ENCODE results near the gene STAP1. TPM values are rescaled to one million over a fixed set of nuclear protein-coding genes. Genes with fewer than 3 reads are reported as not detected.
"Not testable (repeated sequence)": the region's sequence is repeated elsewhere in the genome, so short reads cannot be mapped to it uniquely, and the experiment has no call there.

The STAP1 gene
- total RNA-seq, 4 donors from 2014 or later: 0.55 to 6.2 (median 4.9) TPM; not detected in 1

DNA sequence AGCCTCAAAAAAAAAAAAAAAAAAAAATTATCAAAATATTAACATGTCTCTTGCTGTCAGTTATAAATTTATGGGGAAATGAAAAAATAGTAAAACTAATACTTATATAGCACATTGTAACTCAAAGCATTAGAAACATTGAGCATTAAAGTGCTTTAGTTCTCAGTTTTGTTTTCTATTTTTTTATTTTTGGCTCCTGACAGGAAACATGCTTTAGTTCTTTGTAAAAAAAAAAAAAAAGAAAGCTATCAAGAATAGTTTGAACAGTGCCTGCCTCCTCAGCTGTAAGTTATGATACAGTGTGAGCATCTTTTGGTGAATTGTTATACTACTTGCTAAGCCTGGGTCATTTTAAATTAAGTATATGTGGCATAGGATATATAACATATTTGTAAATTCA, 8.1 kb upstream of the STAP1 start:
- TF ChIP-seq POLR2A (IDR thresholded peaks at IDR 0.05) (no peak), EP300 (IDR thresholded peaks at IDR 0.05; ENCODE audit: low read depth) (no peak), POLR2AphosphoS5 (IDR thresholded peaks at IDR 0.05) (no peak)
- TF ChIP-seq, protein P1, sequence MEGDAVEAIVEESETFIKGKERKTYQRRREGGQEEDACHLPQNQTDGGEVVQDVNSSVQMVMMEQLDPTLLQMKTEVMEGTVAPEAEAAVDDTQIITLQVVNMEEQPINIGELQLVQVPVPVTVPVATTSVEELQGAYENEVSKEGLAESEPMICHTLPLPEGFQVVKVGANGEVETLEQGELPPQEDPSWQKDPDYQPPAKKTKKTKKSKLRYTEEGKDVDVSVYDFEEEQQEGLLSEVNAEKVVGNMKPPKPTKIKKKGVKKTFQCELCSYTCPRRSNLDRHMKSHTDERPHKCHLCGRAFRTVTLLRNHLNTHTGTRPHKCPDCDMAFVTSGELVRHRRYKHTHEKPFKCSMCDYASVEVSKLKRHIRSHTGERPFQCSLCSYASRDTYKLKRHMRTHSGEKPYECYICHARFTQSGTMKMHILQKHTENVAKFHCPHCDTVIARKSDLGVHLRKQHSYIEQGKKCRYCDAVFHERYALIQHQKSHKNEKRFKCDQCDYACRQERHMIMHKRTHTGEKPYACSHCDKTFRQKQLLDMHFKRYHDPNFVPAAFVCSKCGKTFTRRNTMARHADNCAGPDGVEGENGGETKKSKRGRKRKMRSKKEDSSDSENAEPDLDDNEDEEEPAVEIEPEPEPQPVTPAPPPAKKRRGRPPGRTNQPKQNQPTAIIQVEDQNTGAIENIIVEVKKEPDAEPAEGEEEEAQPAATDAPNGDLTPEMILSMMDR (IDR thresholded peaks at IDR 0.05): no peak
- intact Hi-C loops (cut with DNase I; ENCODE audit: low total_unique reads) (no loop called here), in situ Hi-C loops (cut with MboI; ENCODE audit: low pct_ligation_motif_present in 1 of 4, low pct_unique_long_range_greater_than_20kb in 1 of 4, low sequenced_read_pairs in 3 of 4) (loop anchor here in 1 of 4 donors (25.0 kb wide), 1 partner anchor 362 kb away; no protein-coding TSS in a partner anchor)
- Histone ChIP-seq H3K36me3 (no peaks in the 10 kb centered on the region), H3K9me3 (no peaks in the 10 kb centered on the region), H3K27me3 (no peaks in the 10 kb centered on the region), H3K4me1 (peaks cover 0 to 6% (median 0%) of the 10 kb centered on the region in 4 donors), H3K4me3 (no peak overlapping the region), H3K27ac (no peak overlapping the region)
- DNase-seq: no peak

DNA sequence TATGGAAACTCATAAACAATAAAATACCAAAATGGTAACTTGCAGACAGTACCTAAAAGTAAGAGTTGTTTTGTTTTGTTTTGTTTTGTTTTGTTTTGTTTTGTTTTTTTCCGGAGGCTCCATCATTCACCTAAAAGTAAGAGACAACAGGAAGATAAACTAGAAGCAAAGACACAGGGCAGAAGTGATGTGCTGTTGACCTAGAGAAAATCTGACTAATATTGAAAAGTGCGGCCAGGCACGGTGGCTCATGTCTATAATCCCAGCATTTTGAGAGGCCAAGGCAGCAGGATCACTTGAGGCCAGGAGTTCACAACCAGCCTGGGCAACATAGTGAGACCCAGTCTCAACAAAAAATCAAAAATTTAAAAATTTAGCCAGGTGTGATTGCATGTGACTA, 7.7 kb upstream of the STAP1 start:
- Histone ChIP-seq H3K4me3 (no peak overlapping the region), H3K27ac (no peak overlapping the region), H3K9me3 (no peaks in the 10 kb centered on the region), H3K27me3 (no peaks in the 10 kb centered on the region), H3K4me1 (peaks cover 0 to 4% (median 0%) of the 10 kb centered on the region in 4 donors), H3K36me3 (no peaks in the 10 kb centered on the region)
- TF ChIP-seq, protein P1 (IDR thresholded peaks at IDR 0.05): no peak
- TF ChIP-seq EP300 (IDR thresholded peaks at IDR 0.05; ENCODE audit: low read depth) (no peak), POLR2A (IDR thresholded peaks at IDR 0.05) (no peak), POLR2AphosphoS5 (IDR thresholded peaks at IDR 0.05) (no peak)
- DNase-seq: no peak
- 85 to 88% methylated on average over 3 of the region's 3 CpGs for WGBS, 2 donors (ENCODE audit: low coverage in 1 of 2)
- intact Hi-C loops (cut with DNase I; ENCODE audit: low total_unique reads) (no loop called here), in situ Hi-C loops (cut with MboI; ENCODE audit: low pct_ligation_motif_present in 1 of 4, low pct_unique_long_range_greater_than_20kb in 1 of 4, low sequenced_read_pairs in 3 of 4) (loop anchor here in 1 of 4 donors (25.0 kb wide), 1 partner anchor 361 kb away; no protein-coding TSS in a partner anchor)

DNA sequence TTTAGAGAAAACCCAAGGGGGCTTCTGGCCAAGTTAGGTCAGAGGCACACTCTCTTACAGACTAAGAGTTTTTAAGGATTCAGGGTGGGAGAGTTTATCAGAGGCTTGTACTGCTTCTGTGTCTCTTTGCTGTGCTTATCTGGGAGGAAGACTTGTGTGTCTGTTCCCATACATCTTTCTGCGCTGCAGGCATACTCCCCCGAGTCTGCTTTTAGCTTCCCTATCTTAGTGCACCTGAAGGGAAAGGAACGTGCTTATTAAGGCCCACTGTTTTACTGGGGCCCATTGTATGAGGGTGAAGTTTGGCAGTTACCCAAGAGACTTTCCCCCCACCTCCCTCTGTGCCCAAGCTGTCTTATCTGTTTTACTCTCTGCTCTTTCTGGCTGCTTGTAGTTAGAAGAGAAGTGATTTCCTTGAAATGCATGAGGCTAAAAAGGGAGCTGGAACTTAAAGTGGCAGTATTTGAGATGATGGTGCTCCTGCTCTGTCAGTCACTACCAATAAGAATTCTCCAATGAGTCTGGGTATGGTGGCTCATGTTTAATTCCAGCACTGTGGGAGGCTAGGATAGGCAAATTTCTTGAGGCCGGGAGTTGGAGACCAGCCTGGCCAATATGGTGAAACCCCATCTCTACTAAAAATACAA, 6.3 kb upstream of the STAP1 start:
- in situ Hi-C loops (cut with MboI; ENCODE audit: low pct_ligation_motif_present in 1 of 4, low pct_unique_long_range_greater_than_20kb in 1 of 4, low sequenced_read_pairs in 3 of 4): loop anchor here in 1 of 4 donors (25.0 kb wide), 1 partner anchor 360 kb away; no protein-coding TSS in a partner anchor
- H3K36me3 ChIP-seq; intact Hi-C loops (cut with DNase I; ENCODE audit: low total_unique reads); H3K4me1 ChIP-seq; H3K27me3 ChIP-seq; DNase-seq; H3K9me3 ChIP-seq; H3K27ac ChIP-seq; H3K4me3 ChIP-seq: not testable (repeated sequence)
- 74 to 78% methylated on average over 4 of the region's 4 CpGs for WGBS, 2 donors (ENCODE audit: low coverage in 1 of 2)

DNA sequence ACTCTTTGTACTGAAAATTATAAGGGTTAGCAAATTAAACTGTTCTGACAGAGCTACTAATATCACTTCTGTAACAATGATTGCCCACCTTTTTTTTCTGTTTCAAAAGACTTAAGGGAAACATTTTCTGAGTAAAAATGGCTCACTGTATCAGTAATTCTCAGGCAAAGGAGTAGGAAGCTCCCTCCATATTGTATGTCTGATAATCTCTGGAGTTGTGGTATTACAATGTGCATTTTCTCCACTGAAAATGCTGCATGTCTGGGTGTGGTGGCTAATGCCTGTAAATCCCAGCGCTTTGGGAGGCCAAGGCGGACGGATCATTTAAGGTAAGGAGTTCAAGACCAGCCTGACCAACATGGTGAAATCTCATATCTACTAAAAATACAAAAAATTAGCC, 4.4 kb upstream of the STAP1 start:
- in situ Hi-C loops (cut with MboI; ENCODE audit: low pct_ligation_motif_present in 1 of 4, low pct_unique_long_range_greater_than_20kb in 1 of 4, low sequenced_read_pairs in 3 of 4) (loop anchor here in 1 of 4 donors (25.0 kb wide), 1 partner anchor 358 kb away; no protein-coding TSS in a partner anchor), intact Hi-C loops (cut with DNase I; ENCODE audit: low total_unique reads) (no loop called here)

More for the DNA sequence above, 4.4 kb upstream of the STAP1 start:
- no peaks in the 10 kb centered on the region for H3K36me3 ChIP-seq
- H3K9me3 ChIP-seq: no peaks in the 10 kb centered on the region
- 93 to 95% methylated on average over 3 of the region's 3 CpGs for WGBS, 2 donors (ENCODE audit: low coverage in 1 of 2)
- H3K27ac ChIP-seq: no peak overlapping the region
- no peak overlapping the region for H3K4me3 ChIP-seq
- no peak for TF ChIP-seq POLR2A (IDR thresholded peaks at IDR 0.05)
- TF ChIP-seq, protein P1 (IDR thresholded peaks at IDR 0.05): no peak
- no peak for TF ChIP-seq POLR2AphosphoS5 (IDR thresholded peaks at IDR 0.05)
- TF ChIP-seq EP300 (IDR thresholded peaks at IDR 0.05; ENCODE audit: low read depth): no peak
- H3K4me1 ChIP-seq: no peaks in the 10 kb centered on the region
- no peak for DNase-seq
- H3K27me3 ChIP-seq: no peaks in the 10 kb centered on the region
